Measurements from ENCODE around the gene LTO1. TPM values are rescaled to one million over a fixed set of nuclear protein-coding genes. Genes with fewer than 3 reads are reported as not detected.
A peak's percentile ranks its signal among the peaks of the same experiment; 100 is the strongest.

The LTO1 gene
- total RNA-seq, 1 experiment from 2014 or later, result 8.5 TPM

DNA sequence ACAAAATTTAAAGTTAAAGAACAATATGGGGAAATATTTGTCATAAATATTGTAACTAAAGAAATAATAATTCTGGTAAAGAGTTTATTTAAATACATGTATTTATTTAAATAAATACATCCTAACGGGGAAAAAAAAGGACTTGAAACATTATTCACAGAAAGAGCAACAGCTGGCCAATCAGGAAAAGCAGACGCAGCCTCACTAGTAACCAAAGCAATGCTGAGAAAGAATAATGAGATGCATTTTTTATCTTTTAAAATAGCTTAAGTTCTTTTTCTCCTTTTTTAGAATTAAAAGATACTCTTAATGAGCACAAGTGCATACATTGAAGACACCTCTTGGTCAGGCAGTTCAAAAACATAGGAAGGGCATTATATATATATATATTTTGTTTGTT is 2.6 kb upstream of the LTO1 start:
- DNase-seq (ENCODE audit: low spot score), result no peak

DNA sequence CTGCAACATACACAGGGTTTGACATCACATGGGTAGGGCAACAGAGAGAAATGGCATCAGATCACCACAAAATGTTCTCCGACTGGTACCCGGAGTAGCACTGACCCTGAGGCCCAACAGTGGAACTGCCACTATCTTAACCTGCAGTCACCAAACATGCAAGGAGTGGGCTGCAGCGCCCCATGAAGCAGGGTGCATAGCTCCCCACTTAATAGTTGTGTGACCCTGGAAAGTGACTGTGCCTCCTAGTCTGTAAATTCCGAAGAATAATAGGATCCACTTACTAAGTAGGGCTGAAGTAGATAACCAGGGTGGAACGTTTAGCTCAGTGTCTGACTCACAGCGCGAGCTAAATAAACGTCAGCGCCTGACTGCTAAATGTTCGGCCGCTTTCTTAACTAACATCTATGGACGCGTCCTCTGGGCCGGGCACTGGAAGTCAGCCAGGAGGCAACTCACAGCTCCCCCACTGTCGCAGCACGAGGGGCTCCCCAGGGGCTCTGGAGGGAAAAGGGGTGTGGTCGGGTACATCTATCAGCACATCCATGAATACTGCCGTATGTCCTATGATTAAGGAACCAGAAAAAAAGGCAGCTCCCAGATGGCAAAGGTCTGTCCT is 777 bp downstream of the LTO1 start:
- no peak for DNase-seq (ENCODE audit: low spot score)

DNA sequence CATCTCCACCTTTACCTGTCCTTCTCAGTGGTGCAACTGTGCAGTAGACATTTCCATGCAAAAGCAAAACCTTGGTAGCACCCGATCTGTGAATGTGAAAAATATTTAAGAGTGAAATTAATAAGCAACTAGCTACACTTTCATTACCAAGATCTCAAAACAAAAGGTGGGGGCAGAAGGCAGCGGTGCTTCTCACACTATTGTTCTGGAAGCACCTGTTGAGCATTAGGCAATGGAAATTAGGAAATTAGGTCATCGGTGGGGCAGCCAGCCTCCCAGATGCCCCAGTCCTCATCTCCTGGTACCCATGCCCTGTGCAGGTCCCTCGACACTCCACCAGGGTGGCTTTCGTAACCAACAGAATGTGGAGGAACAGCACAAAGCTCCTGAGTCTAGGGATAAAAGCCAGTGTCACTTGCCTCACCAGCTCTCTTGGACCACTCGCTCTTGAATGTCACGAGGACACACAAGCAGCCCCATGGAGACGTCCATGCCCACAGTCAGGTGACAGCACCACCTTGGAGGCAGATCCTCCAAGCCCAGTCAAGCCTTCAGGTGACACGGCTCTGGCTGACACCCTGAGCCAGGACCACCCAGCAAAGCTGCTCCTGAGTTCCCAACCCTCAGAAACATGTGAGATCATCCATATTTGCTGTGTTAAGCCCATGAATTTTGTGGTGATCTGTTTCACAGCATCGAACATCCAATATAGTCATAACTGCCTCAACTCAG is 3.3 kb downstream of the LTO1 start:
- DNase-seq (ENCODE audit: low spot score), result no peak

DNA sequence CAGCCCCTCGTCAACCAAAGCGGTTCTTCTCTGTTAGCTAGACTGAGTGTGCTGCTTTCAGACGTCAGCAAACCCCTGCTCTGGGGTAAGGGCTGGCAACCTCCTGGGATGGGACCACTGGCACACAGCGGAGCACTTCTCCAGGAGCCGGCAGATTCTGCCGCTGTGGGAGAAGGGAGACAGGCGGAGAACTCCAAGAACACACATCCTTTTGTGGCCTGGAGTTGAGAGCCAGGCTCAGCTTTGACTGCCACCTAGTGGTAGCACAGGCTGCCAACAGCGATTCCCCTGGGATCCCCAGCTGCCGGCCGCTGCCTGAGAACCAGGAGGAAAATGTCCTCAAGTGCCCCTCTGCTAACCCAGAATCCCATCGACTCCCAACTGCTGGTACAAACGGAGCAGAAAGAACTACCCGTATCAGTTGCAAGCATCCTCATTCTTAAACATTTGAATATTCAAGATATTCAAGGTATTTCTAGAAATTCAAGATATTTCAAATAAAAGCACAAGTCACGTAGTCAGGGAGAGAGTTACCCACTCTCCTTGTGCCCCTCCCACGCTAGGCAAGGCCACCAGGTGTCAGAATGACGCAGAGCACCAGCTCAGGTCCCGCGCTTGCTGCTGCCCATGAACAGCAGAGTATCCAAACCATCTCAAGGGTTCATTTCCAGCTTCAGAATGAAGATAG is 4.9 kb downstream of the LTO1 start:
- peak; percentile 78 for DNase-seq (ENCODE audit: low spot score)

DNA sequence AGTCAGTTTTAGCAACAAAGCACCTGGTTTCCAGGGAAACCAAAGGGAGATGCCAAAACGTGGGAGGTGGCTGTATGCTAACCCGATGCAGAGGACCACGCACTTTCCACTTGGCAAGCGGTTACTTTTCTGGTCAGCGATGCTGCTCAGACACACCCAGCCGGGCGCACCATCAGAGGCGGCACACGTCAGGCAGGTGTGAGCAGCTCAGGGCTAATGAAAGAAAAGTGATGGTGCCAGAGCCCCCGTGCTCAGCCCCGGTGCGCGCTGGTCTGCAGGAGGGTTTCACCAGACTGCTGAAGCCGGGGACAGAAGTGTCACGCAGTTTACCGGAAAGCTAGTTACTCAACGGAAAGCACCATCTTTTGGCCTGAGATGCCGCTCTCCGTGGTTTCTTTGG is 5.7 kb downstream of the LTO1 start:
- DNase-seq (ENCODE audit: low spot score), result no peak

DNA sequence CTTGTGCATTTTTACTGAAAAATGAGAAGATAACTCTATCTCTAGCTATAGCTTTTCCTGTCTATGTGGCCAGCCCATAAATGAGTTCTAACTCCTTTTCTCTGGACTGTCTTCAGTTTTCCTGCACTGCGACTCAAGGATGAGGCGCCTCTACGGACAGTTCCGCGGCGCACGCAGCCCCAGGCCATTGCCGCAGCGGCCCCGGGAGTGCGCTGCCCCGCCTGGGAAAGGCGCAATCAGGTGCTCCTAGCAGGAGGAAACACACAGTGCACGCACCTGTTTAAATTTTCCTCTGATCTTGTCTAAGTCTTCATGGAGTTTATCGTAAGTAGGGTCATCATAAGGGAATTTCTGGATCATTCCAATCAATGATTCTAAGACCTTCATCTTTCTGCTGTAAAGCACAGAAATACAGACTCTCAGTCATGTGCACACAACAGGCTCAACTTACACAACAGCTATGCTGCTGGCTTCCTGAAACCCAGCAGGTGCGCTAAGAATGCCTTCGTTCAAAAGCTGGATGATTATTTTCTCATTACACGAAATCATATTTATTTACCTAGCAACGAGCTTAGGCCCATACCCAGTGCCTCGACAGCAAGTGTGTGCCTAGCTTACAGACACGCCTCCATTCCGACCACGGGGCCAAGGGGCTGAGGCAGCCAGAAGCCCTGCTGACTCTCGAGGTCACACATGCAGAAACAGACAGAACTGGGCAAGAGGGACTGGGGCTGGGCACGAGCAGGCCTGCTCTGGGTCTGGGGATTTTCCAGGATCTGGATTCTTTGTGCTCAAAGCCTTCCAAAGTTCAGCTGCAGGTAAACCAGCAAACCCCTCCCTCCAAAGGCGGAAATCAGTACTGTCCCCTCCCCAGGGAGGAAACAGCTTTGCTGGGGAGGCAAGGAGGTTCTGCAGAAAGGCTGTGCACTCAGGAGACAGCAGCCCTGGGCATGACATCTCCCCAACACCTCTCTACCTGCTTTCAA is 7.2 kb downstream of the LTO1 start:
- DNase-seq (ENCODE audit: low spot score), result no peak

DNA sequence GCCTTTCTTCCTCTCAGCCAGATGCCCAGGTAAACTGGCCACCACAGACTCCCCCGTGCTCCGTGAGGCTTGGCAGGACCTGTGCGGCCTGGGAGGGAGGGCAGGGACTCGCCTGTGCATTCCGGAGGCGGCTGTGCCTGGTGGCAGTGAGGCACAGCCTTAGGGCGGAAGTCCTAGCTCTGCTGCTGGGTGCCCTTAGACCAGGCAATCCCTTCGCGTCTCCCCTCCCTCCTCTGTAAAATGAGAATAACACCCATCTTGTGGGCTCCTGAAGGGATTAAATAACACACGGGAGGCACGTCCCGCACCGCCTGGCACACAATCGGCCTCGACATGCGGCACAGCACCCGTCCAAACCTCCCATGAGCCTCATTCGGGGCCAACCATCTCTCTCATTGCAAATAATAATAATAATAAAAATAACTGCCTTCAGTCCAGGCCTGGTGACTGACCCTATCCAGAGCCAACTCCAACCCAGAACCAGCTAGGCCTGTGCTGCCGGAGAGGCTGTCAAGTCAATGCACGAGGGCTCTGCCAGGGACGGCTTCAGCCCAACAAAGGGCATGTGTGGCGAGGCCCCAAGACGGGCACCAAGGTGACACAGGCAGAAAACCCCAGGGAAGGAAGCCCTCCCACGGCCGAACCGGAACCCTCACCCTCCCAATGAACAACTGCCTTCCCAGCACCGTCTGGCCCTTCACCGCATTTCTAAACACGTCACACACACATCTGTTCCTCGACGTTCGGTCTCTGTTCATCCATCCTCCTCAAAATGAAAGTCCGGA is 8.2 kb downstream of the LTO1 start:
- no peak for DNase-seq (ENCODE audit: low spot score)

DNA sequence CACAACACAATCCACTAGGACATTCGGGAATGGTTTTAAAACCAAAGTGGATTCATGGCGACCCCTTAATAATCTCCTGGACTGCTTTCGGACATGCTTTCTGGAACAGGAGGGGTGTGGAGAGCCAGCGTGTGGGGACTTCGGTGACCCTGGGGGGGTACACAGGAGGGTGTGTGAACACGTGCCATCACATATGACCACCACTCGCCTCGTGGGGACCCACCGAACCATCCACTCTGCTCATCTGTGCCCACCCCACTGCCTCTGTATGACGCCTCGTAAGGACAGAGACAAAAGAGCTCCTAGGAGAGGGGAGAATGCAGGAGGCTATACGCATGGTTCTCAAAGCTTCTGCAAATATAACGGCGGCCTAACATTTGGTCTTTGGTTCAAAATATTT is 8.9 kb downstream of the LTO1 start:
- no peak for DNase-seq (ENCODE audit: low spot score)

DNA sequence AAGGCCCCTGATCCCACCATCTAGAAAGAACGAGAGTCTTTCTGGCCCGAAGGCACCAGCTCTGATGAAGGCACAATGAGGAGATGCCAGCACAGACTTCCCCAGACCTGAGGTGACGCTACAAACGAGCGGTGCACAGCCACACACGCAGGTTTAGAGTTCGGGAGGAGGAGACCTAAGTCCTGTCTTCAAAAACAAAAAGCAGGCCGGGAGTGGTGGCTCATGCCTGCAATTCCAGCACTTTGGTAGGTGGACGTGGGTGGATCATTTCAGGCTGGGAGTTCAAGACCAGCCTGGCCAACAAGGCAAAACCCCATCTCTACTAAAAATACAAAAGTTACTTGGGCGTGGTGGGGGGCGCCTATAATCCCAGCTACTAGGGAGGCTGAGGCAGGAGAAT is 9.5 kb downstream of the LTO1 start:
- no peak for DNase-seq (ENCODE audit: low spot score)

DNA sequence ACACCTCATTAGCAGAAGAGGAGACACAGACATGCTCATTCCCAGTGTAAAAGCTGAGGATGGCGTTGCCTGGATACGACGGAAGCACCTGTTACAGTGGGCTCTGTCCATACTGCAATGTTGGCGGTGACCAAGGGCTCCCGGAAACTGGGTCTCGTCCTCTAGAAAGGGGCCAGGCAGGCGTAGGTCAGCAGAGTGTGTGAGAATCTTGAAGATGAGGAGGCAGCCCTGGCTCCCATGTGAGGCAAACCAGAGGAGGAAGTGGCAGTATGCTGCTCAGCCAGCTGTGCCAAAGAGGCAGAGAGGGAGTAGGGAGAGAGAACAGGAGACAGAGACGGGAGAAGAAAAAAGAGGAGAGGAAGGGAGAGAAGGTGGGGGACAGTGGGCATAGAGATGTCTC is 10.3 kb downstream of the LTO1 start:
- no peak for DNase-seq (ENCODE audit: low spot score)

DNA sequence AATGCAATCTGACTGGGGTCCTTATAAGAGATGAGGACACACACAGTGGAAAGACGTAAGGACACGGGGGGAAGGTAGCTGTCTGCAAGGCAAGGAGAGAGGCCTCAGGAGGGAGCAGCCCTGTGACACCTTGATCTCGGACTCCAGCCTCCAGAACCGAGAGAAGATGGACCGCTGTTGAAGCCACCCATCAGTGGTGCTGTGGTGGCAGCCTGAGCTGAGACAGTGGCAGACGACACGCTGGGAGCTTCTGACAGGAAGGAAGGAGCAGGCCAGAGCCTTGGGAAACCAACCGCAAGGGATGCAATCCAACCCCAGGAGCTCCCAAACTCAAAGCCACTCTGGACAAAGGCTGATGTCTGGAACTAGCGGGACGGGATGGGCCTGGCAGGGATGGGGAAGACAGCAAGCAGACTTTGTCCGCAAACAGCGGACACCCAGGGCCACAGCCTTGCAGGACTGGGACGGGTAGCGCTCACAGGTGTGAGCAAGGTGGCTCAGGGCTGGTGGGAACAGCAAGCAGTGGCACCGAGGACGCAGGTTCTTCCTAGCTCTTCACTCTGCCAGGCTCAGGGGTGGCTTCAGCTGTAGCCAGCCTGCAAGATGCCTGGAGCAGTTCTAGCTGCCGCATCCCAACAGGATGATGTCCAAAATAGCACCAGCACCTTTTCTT is 10.9 kb downstream of the LTO1 start:
- no peak for DNase-seq (ENCODE audit: low spot score)

DNA sequence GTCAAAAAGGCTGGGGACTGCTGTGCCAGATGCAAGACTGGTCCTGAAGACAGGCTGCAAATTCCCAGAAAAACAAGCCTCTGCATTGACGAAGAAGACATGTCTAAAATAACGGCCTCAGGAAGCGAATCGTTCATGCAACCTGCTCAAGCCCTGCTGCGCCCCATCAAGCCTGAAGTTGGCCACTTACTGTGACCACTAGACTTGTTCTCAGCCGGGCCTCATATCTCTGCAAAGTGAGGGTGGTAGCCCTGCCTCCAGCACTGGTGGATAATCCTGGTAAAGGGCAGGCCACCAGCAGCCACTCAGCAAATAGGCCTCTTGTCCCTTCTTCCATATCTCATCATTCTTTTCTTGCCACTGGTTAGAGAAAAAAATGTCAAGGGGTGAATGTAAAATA is 11.8 kb downstream of the LTO1 start:
- no peak for DNase-seq (ENCODE audit: low spot score)

DNA sequence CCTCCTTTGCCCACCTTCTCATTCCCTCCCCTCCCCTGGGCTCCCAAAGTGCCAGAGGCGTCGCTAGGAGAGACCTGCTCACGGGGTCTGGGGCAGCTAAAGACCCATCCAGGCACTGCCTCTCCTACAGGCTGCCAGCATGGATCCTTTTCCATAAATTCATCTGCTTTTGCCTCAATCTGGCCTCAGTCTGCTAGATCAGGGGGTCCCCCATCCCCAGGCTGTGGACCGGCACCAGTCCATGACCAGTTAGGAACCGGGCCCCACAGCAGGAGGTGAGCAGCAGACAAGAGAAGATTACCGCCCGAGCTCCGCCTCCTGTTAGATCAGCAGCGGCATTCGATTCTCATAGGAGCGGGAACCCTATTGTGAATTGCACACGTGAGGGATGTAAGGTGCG is 12.3 kb downstream of the LTO1 start:
- no peak for DNase-seq (ENCODE audit: low spot score)

DNA sequence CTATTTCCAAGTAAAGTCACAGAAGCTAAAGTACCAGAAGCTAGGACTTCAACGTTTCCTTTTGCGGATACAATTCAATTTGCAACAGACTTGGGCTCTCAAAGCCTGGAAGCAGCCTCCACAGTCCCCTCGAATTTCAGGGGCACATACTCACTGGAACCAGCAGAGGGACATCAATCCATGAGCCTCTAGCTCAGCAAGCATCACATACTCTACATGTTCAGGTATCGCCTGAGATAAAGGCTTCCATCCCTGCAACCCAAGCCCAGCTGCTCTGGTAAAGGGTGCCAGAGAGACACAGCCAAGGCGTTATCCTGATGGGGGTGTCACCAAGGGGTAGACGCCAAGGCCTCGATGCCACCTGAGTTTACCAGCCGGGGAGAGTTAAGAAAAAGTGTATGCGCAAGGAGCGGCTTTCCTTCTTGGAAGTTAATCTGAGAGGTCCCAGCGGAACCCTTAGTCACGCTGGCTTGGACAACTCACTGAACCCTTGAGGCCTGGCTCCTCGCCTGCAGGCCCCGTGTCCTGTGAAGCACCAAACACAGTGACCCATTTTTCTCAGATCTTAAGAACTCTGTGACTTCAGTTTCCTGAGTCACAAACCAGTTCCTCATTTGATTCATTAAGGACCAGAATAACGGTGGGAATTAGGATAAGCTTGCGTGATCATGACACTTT is 13.0 kb downstream of the LTO1 start:
- no peak for DNase-seq (ENCODE audit: low spot score)

DNA sequence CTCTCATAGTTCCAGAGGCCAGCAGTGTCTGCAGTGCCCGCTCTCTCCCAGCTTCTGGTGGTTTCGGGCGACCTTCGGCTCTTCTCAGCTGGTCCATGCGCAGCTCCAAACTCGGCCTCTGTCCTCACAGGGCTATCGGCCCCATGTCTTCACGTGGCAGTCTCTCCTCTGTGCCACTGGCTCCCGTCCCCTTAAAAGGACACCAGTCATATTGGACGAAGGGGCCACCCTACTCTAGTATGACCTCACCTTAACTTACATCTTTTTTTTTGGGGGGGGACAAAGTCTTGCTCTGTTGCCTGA is 13.8 kb downstream of the LTO1 start:
- no peak for DNase-seq (ENCODE audit: low spot score)

DNA sequence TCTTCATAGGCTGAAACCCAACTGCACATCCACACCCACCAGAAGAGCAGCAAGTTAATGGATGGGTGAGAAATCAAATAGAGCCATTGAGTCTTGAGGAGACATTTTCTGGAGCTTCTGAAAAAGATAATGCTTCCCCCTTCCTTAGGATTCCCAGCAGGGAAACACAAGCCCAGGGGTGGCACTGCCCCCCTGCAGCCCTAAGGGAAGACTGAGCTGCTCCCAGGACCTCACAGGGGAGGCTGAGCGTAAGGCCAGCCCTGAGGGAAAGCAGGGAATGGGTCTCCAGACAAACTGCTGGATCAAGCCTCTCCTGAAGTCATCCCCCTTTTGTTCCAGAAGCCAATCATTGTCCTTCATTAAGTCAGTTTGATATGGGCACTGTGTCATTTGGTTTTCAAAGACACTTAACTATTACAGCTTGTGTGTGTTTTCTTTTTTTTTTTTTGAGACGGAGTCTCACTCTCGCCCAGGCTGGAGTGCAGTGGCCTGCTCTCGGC is 15.1 kb downstream of the LTO1 start:
- DNase-seq (ENCODE audit: low spot score), result no peak

DNA sequence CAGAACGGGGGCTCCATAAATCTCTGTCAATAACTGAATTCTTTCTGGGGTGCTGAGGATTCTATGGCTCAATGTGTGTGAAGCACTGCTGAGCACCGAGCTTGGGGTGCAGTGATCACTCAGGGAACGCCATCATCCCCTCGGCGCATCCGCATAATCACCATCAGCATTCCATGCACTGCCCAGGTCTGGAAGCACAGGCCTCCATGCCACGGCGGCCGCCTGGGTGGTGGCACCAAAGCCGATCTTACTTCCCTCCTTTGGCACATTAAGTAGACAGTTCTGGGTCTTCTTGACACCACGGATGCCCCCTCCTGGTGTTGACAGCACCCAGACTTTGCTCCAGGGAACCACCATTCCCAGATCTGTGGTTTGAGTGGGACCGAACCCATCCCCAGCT is 15.6 kb downstream of the LTO1 start:
- DNase-seq (ENCODE audit: low spot score), result no peak

DNA sequence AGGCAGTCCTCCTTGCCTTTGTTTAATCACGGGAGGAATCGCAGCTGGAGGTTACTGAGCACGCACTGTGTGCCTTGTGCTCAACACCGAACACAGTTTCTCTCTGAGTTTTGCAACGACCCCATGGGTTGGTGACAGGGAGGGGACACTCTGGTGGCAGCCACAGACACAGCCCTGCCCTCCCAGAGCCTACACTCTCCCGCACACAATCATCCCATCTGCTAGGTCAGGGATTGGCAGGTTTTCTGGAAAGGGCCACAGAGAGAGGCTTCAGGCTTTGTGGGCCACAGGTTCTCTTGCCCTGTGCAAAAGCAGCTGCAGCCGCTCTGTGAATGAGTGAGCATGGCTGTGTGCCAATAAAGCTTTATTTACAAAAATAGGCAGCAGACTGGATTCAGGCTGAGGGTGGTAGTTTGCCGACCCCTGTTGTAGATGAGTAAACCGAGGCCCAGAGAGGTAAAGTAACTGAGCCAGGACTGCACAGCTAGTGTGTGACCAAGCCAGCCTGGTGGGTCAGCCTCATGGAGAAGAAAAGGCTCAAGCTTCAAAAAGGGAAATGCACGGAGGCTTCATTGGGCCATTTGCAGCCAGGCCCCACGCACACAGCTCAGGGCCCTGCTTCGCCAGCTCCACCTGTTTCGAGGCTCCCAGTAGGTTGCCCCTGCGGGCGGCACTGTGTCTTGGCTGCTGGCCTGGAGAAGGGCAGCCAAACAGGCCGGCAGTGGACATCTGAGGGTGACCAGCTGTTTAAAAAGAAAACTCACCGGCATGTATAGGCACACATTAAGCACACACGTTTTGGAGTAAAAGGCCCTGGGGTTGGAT is 16.3 kb downstream of the LTO1 start:
- no peak for DNase-seq (ENCODE audit: low spot score)

All from H4 (cell line).